ENCODE measurements around the gene MRPS6. TPM values are rescaled to one million over a fixed set of nuclear protein-coding genes. Genes with fewer than 3 reads are reported as not detected.

MRPS6 gene
- total RNA-seq, 1 experiment from 2014 or later: 43.5 TPM

- no TSS peak for BruUV-seq (replicated peaks)
- CTCF ChIA-PET: no interaction called here
- Mint-ChIP-seq H3K9me3 (ENCODE audit: low read depth, unreplicated experiment) (no peaks in the 10 kb centered on the region), H3K36me3 (ENCODE audit: insufficient read depth, unreplicated experiment) (peaks cover 6% of the 10 kb centered on the region), H3K4me1 (ENCODE audit: low read depth, unreplicated experiment) (peaks cover 7% of the 10 kb centered on the region), H3K27me3 (ENCODE audit: unreplicated experiment) (no peaks in the 10 kb centered on the region), H3K4me3 (ENCODE audit: low read depth, unreplicated experiment) (no peak overlapping the region), H3K27ac (ENCODE audit: unreplicated experiment) (no peak overlapping the region)
- TF ChIP-seq CTCF (IDR thresholded peaks at IDR 0.05; ENCODE audit: unreplicated experiment): no peak
- DNase-seq: no peak
- intact Hi-C loops (cut with micrococcal nuclease; ENCODE audit: unreplicated experiment): no loop called here
Observed at GRCh38 chr21:34100790-34101189, 27.4 kb downstream of the MRPS6 start.

- no peaks in the 10 kb centered on the region for H3K27me3 Mint-ChIP-seq (ENCODE audit: unreplicated experiment)
- BruUV-seq (replicated peaks): no TSS peak
- H3K4me1 Mint-ChIP-seq (ENCODE audit: low read depth, unreplicated experiment): no peaks in the 10 kb centered on the region
- no peak overlapping the region for H3K4me3 Mint-ChIP-seq (ENCODE audit: low read depth, unreplicated experiment)
- H3K36me3 Mint-ChIP-seq (ENCODE audit: insufficient read depth, unreplicated experiment): no peaks in the 10 kb centered on the region
- DNase-seq: no peak
- no peaks in the 10 kb centered on the region for H3K9me3 Mint-ChIP-seq (ENCODE audit: low read depth, unreplicated experiment)
- TF ChIP-seq CTCF (IDR thresholded peaks at IDR 0.05; ENCODE audit: unreplicated experiment): no peak
- no peak overlapping the region for H3K27ac Mint-ChIP-seq (ENCODE audit: unreplicated experiment)
- intact Hi-C loops (cut with micrococcal nuclease; ENCODE audit: unreplicated experiment): no loop called here
- CTCF ChIA-PET: no interaction called here
Observed at GRCh38 chr21:34105947-34106541, 32.7 kb downstream of the MRPS6 start.

GRCh38 chr21:34107606-34108005, 34.2 kb downstream of the MRPS6 start:
- Mint-ChIP-seq H3K27me3 (ENCODE audit: unreplicated experiment) (no peaks in the 10 kb centered on the region), H3K4me1 (ENCODE audit: low read depth, unreplicated experiment) (no peaks in the 10 kb centered on the region), H3K27ac (ENCODE audit: unreplicated experiment) (no peak overlapping the region), H3K36me3 (ENCODE audit: insufficient read depth, unreplicated experiment) (no peaks in the 10 kb centered on the region), H3K4me3 (ENCODE audit: low read depth, unreplicated experiment) (no peak overlapping the region), H3K9me3 (ENCODE audit: low read depth, unreplicated experiment) (no peaks in the 10 kb centered on the region)
- CTCF ChIA-PET: no interaction called here
- intact Hi-C loops (cut with micrococcal nuclease; ENCODE audit: unreplicated experiment): no loop called here
- no TSS peak for BruUV-seq (replicated peaks)
- no peak for DNase-seq
- TF ChIP-seq CTCF (IDR thresholded peaks at IDR 0.05; ENCODE audit: unreplicated experiment): no peak

- no peaks in the 10 kb centered on the region for H3K9me3 Mint-ChIP-seq (ENCODE audit: low read depth, unreplicated experiment)
- H3K27ac Mint-ChIP-seq (ENCODE audit: unreplicated experiment): no peak overlapping the region
- CTCF ChIA-PET: no interaction called here
- H3K4me1 Mint-ChIP-seq (ENCODE audit: low read depth, unreplicated experiment): peaks cover 9% of the 10 kb centered on the region
- H3K27me3 Mint-ChIP-seq (ENCODE audit: unreplicated experiment): no peaks in the 10 kb centered on the region
- no peak overlapping the region for H3K4me3 Mint-ChIP-seq (ENCODE audit: low read depth, unreplicated experiment)
- no peak for DNase-seq
- no TSS peak for BruUV-seq (replicated peaks)
- no peak for TF ChIP-seq CTCF (IDR thresholded peaks at IDR 0.05; ENCODE audit: unreplicated experiment)
- H3K36me3 Mint-ChIP-seq (ENCODE audit: insufficient read depth, unreplicated experiment): no peaks in the 10 kb centered on the region
- intact Hi-C loops (cut with micrococcal nuclease; ENCODE audit: unreplicated experiment): no loop called here
Observed at GRCh38 chr21:34109075-34109474, 35.7 kb downstream of the MRPS6 start.

Measured in Calu3 (cell line).